H1 (cell line): ENCODE measurements around the gene ADARB2. TPM values are rescaled to one million over a fixed set of nuclear protein-coding genes. Genes with fewer than 3 reads are reported as not detected.

Experiments used
- CTCF ChIA-PET: fragments of 300-600 bp; sonication (Branson Sonifier 250); formaldehyde crosslinking; loops from one replicate; lab custom pipeline; 2021; ENCODE audit not compliant: partially characterized antibody; lab: Charles Lee
- POLR2A ChIA-PET: fragments of 300-600 bp; sonication (Branson Sonifier 250); formaldehyde crosslinking; loops from one replicate; lab custom pipeline; 2021; ENCODE audit warnings: inconsistent platforms; ENCODE audit not compliant: partially characterized antibody; lab: Charles Lee
- DNase-seq, 2 experiments: peaks; one replicate each; pipeline versions ENCODE4 v3.0.0 to v3.0.0-alpha.2; 2010 to 2022; ENCODE audit warnings: low spot score in 2 of 2, low read depth in 1 of 2, mixed read lengths in 1 of 2
- FAIRE-seq: peaks from 2 replicates; lab custom pipeline; 2011; peaks lifted over from hg19 to GRCh38; lab: Jason Lieb, UNC
- H2AFZ ChIP-seq: 2 replicates; pipeline ENCODE4 v1.8.1; 2012; ENCODE audit warnings: low read length, inconsistent platforms
- H2AK5ac ChIP-seq: 2 replicates; pipeline ENCODE4 v1.6.1; 2013; ENCODE audit warnings: low read depth, low read length
- H2BK120ac ChIP-seq: replicated peaks from 2 replicates; pipeline ENCODE3; 2013; ENCODE audit warnings: low read depth, low read length, inconsistent platforms
- H2BK12ac ChIP-seq: 2 replicates; pipeline ENCODE4 v1.6.1; 2013; ENCODE audit warnings: low read depth, low read length
- H2BK15ac ChIP-seq: 2 replicates; pipeline ENCODE4 v1.6.1; 2013; ENCODE audit warnings: low read length
- H2BK20ac ChIP-seq: 2 replicates; pipeline ENCODE4 v1.6.1; 2013; ENCODE audit warnings: low read length
- H2BK5ac ChIP-seq: 2 replicates; pipeline ENCODE4 v1.6.1; 2013; ENCODE audit warnings: low read depth, low read length
- H3K14ac ChIP-seq: 2 replicates; pipeline ENCODE4 v1.6.1; 2013; ENCODE audit warnings: inconsistent platforms; ENCODE audit not compliant: insufficient read length
- H3K18ac ChIP-seq: 2 replicates; pipeline ENCODE4 v1.6.1; 2013; ENCODE audit warnings: low read length; ENCODE audit errors: extremely low read depth
- H3K23ac ChIP-seq: 2 replicates; pipeline ENCODE4 v1.6.1; 2013; ENCODE audit warnings: inconsistent platforms; ENCODE audit not compliant: insufficient read length
- H3K23me2 ChIP-seq: 2 replicates; pipeline ENCODE4 v1.6.1; 2013; ENCODE audit warnings: low read depth, low read length
- H3K27ac ChIP-seq: 2 replicates; pipeline ENCODE4 v1.6.1; 2011; ENCODE audit warnings: low read depth, low read length, inconsistent platforms
- H3K27me3 ChIP-seq, 4 experiments: replicated peaks in 1 of 4; 1 replicate in 1 of 4; 2 replicates in 3 of 4; pipeline versions ENCODE4 v1.6.1 to v1.8.1; 2011 to 2013; ENCODE audit warnings: low read length in 3 of 4, mild to moderate bottlenecking in 3 of 4, inconsistent platforms in 2 of 4, mixed read lengths in 2 of 4, moderate library complexity in 1 of 4; ENCODE audit not compliant: control insufficient read depth in 3 of 4, insufficient read depth in 3 of 4; ENCODE audit errors: extremely low read depth in 1 of 4
- H3K36me3 ChIP-seq, 4 experiments: 2 replicates each; pipeline versions ENCODE4 v1.6.1 to v1.8.1; 2011 to 2013; ENCODE audit warnings: mild to moderate bottlenecking in 4 of 4, low read length in 3 of 4, moderate library complexity in 2 of 4, control low read depth in 1 of 4, inconsistent platforms in 1 of 4; ENCODE audit not compliant: insufficient read depth in 4 of 4, control insufficient read depth in 2 of 4
- H3K4ac ChIP-seq: replicated peaks from 2 replicates; pipeline ENCODE3; 2013; ENCODE audit warnings: low read length, low read depth, mixed read lengths, inconsistent platforms; ENCODE audit not compliant: insufficient read length
- H3K4me1 ChIP-seq, 4 experiments: replicated peaks in 1 of 4; 1 replicate in 1 of 4; 2 replicates in 3 of 4; pipeline versions ENCODE4 v1.6.1 to v1.8.1; 2011 to 2013; ENCODE audit warnings: low read length in 3 of 4, inconsistent platforms in 2 of 4, mixed read lengths in 1 of 4; ENCODE audit not compliant: insufficient read depth in 4 of 4, control insufficient read depth in 3 of 4
- H3K4me2 ChIP-seq, 2 experiments: 2 replicates each; pipeline versions ENCODE4 v1.6.1 to v1.8.1; 2011 to 2013; ENCODE audit warnings: low read depth in 2 of 2, low read length in 2 of 2, control low read depth in 1 of 2, inconsistent platforms in 1 of 2, mild to moderate bottlenecking in 1 of 2; ENCODE audit not compliant: insufficient read depth in 1 of 2
- H3K4me3 ChIP-seq, 4 experiments: fragments of 200-600, 300-600 bp in 1 of 4; sonication (generic), shearing (Covaris generic), sonication (Bioruptor Twin) in 1 of 4; 2 replicates each; pipeline versions ENCODE4 v1.5.1 to v1.8.1; 2011 to 2016; ENCODE audit warnings: low read length in 4 of 4, low read depth in 3 of 4, control low read depth in 2 of 4, inconsistent platforms in 2 of 4, mild to moderate bottlenecking in 2 of 4, mixed read lengths in 1 of 4, moderate library complexity in 1 of 4; ENCODE audit not compliant: insufficient read depth in 2 of 4; ENCODE audit errors: extremely low read depth in 1 of 4
- H3K56ac ChIP-seq: replicated peaks from 2 replicates; pipeline ENCODE3; 2013; ENCODE audit warnings: low read depth, mild to moderate bottlenecking, mixed read lengths, low read length, inconsistent platforms; ENCODE audit not compliant: insufficient read length
- H3K79me1 ChIP-seq: 2 replicates; pipeline ENCODE4 v1.6.1; 2013; ENCODE audit warnings: low read depth, low read length, control low read depth
- H3K79me2 ChIP-seq, 2 experiments: 2 replicates each; pipeline versions ENCODE4 v1.6.1 to v1.8.1; 2012 to 2013; ENCODE audit warnings: low read length in 2 of 2, mild to moderate bottlenecking in 2 of 2, inconsistent platforms in 1 of 2; ENCODE audit not compliant: insufficient read depth in 2 of 2, control insufficient read depth in 1 of 2
- H3K9ac ChIP-seq, 4 experiments: replicated peaks in 1 of 4; 1 replicate in 1 of 4; 2 replicates in 3 of 4; pipeline versions ENCODE4 v1.6.1 to v1.8.1; 2011 to 2013; ENCODE audit warnings: low read depth in 3 of 4, low read length in 3 of 4, control low read depth in 2 of 4, mild to moderate bottlenecking in 2 of 4, moderate library complexity in 2 of 4, inconsistent platforms in 1 of 4; ENCODE audit errors: extremely low read depth in 1 of 4
- H3K9me3 ChIP-seq, 2 experiments: 2 replicates each; pipeline versions ENCODE4 v1.6.1 to v1.8.1; 2012 to 2013; ENCODE audit warnings: mild to moderate bottlenecking in 2 of 2, moderate library complexity in 2 of 2, control low read depth in 1 of 2, inconsistent platforms in 1 of 2, low read depth in 1 of 2, low read length in 1 of 2, mixed read lengths in 1 of 2; ENCODE audit not compliant: insufficient read depth in 2 of 2
- H4K20me1 ChIP-seq, 2 experiments: replicated peaks in 1 of 2; 2 replicates each; pipeline versions ENCODE3 to v1.8.1; 2011 to 2013; ENCODE audit warnings: inconsistent platforms in 2 of 2, low read length in 2 of 2, mild to moderate bottlenecking in 1 of 2; ENCODE audit not compliant: insufficient read depth in 2 of 2, control insufficient read depth in 1 of 2
- H4K5ac ChIP-seq: 2 replicates; pipeline ENCODE4 v1.6.1; 2013; ENCODE audit warnings: low read length, low read depth, mixed read lengths, inconsistent platforms; ENCODE audit not compliant: insufficient read length
- H4K8ac ChIP-seq: 2 replicates; pipeline ENCODE4 v1.8.0; 2013; ENCODE audit warnings: mild to moderate bottlenecking, moderate library complexity, low read length, inconsistent platforms; ENCODE audit not compliant: insufficient read depth; ENCODE audit errors: extremely low read depth
- H4K91ac ChIP-seq: replicated peaks from 2 replicates; pipeline ENCODE3; 2013; ENCODE audit warnings: low read length, mixed read lengths, inconsistent platforms; ENCODE audit not compliant: insufficient read length
- HDAC2 ChIP-seq, 2 experiments: fragments of 300-600 bp in 1 of 2; sonication (generic) in 1 of 2; IDR thresholded peaks; 2 replicates each; pipeline ENCODE4 v1.6.1; 2011 to 2012; ENCODE audit warnings: low read depth in 2 of 2, low read length in 2 of 2, mild to moderate bottlenecking in 2 of 2, moderate library complexity in 2 of 2, borderline replicate concordance in 1 of 2, inconsistent platforms in 1 of 2
- HDAC6 ChIP-seq: IDR thresholded peaks from one replicate; pipeline ENCODE4 v1.7.1; 2012; ENCODE audit warnings: low read depth, mild to moderate bottlenecking, inconsistent platforms, low read length, moderate library complexity
- RFX5 ChIP-seq: IDR thresholded peaks from 2 replicates; pipeline ENCODE4 v1.6.1; 2011; ENCODE audit warnings: low read depth, low read length, improper control_type of control experiment, borderline replicate concordance
- SIN3A ChIP-seq, 2 experiments: IDR thresholded peaks in 1 of 2; conservative IDR thresholded peaks in 1 of 2; 2 replicates each; pipeline ENCODE4 v1.6.1; 2011 to 2012; ENCODE audit warnings: low read length in 2 of 2, improper control_type of control experiment in 1 of 2, low read depth in 1 of 2, mild to moderate bottlenecking in 1 of 2
- SP1 ChIP-seq: IDR thresholded peaks from 2 replicates; pipeline ENCODE4 v1.6.1; 2011; ENCODE audit warnings: low read depth, low read length
- WGBS, 2 experiments: shearing (Covaris generic) in 1 of 2; methylation state at CpG; one replicate each; pipeline versions ENCODE4 v1.1.6 to v1.1.7; 2013 to 2015; ENCODE audit warnings: low lambda C conversion rate in 2 of 2, mixed read lengths in 2 of 2, inconsistent platforms in 1 of 2, low coverage in 1 of 2, missing lambda C conversion rate in 1 of 2; ENCODE audit not compliant: insufficient replicate concordance in 2 of 2, insufficient coverage in 1 of 2, insufficient read length in 1 of 2; ENCODE audit errors: extremely low coverage in 1 of 2, missing lambda C conversion rate in 1 of 2; 5-methylcytosine and 5-hydroxymethylcytosine counted together
- polyA plus RNA-seq, 7 experiments: library from polyadenylated mRNA; depleted of rRNA in 3 of 7; stranded (reverse) in 5 of 7; unstranded in 2 of 7; fragments of >200 nt in 5 of 7; fragments of 200-250 nt in 2 of 7; gene quantifications; 1 replicate in 5 of 7; 2 replicates in 1 of 7; 4 replicates in 1 of 7; pipeline versions ENCODE4 v1.2.1 to v1.2.3, GENCODE V29; 2011 to 2013; ENCODE audit warnings: missing spikeins in 2 of 7, mixed read lengths in 2 of 7
- total RNA-seq: library from RNA; stranded (reverse); fragmentation: NEBNext Ultra II Directional; extraction: Animal tissue kit (Norgen Biotek cat#: 25700); gene quantifications from 2 replicates; pipeline ENCODE4 v1.2.1, GENCODE V29; 2021

ADARB2 gene
- total and polyA plus RNA-seq, 2 of the 8 experiments (the other 6 are each of a cell fraction or from before 2014, with no cell fraction given), result 2.2 to 2.8 TPM

GRCh38 chr10:1690086-1690485 lies 47.2 kb downstream of the ADARB2 start:
- Histone ChIP-seq H4K20me1 (no peaks in the 10 kb centered on the region), H3K56ac (no peak overlapping the region), H3K27me3 (no peaks in the 10 kb centered on the region), H3K14ac (no peak overlapping the region), H3K18ac (no peak overlapping the region), H2BK120ac (no peak overlapping the region), H4K5ac (no peak overlapping the region), H3K9ac (no peak overlapping the region), H3K27ac (no peak overlapping the region), H2AFZ (no peak overlapping the region), H3K4me3 (no peak overlapping the region), H3K23ac (no peak overlapping the region), H3K79me2 (no peaks in the 10 kb centered on the region), H3K4me2 (no peak overlapping the region), H3K4me1 (no peaks in the 10 kb centered on the region), H2BK5ac (no peak overlapping the region), H3K36me3 (no peaks in the 10 kb centered on the region), H2BK15ac (no peak overlapping the region), H3K4ac (no peak overlapping the region), H3K79me1 (no peaks in the 10 kb centered on the region), H2AK5ac (no peak overlapping the region), H2BK12ac (no peak overlapping the region), H2BK20ac (no peak overlapping the region), H3K23me2 (no peaks in the 10 kb centered on the region), H3K9me3 (peaks cover 7 to 14% of the 10 kb centered on the region in 2 experiments; a peak in 3 of 4 replicates), H4K8ac (no peak overlapping the region), H4K91ac (no peak overlapping the region)
- ChIA-PET POLR2A (no interaction called here), CTCF (no interaction called here)
- FAIRE-seq, result no peak
- TF ChIP-seq HDAC2 (IDR thresholded peaks at IDR 0.05; ENCODE audit: borderline replicate concordance in 1 of 2, low read depth in 2 of 2, low read length in 2 of 2) (no peak), SP1 (no peak), RFX5 (no peak), SIN3A (conservative IDR thresholded peaks at IDR 0.05 in 1 of 2, IDR thresholded peaks at IDR 0.05 in 1 of 2; ENCODE audit: low read depth in 1 of 2, low read length in 2 of 2) (no peak), HDAC6 (no peak)
- WGBS, 2 experiments, result 83% methylated on average over 5 of the region's 5 CpGs; no CpG with 5 or more reads in 1 of the 2 experiments
- no peak for DNase-seq
